Liver (tissue), 9 donors: Measurements from ENCODE around the gene SLC25A33. TPM values are rescaled to one million over a fixed set of nuclear protein-coding genes. Genes with fewer than 3 reads are reported as not detected.

Experiments used
- DNase-seq: peaks from one replicate; pipeline ENCODE4 v3.0.0-alpha.2; 2017; ENCODE audit warnings: low spot score
- H3K27ac ChIP-seq, 2 donors: one replicate each; pipeline ENCODE4 v1.7.0; 2013; ENCODE audit warnings: inconsistent platforms in 2 of 2, low read length in 2 of 2, control low read depth in 1 of 2, low read depth in 1 of 2, mild to moderate bottlenecking in 1 of 2
- H3K27me3 ChIP-seq, 4 donors: one replicate each; pipeline versions ENCODE4 v1.6.1 to v1.7.0; 2013; ENCODE audit warnings: low read length in 3 of 4, inconsistent platforms in 1 of 4, mild to moderate bottlenecking in 1 of 4, moderate library complexity in 1 of 4; ENCODE audit not compliant: control insufficient read depth in 4 of 4, insufficient read depth in 4 of 4
- H3K36me3 ChIP-seq, 4 donors: one replicate each; pipeline versions ENCODE4 v1.6.1 to v1.7.0; 2013; ENCODE audit warnings: low read length in 3 of 4, mild to moderate bottlenecking in 3 of 4, low read depth in 1 of 4, moderate library complexity in 1 of 4; ENCODE audit not compliant: control insufficient read depth in 4 of 4, insufficient read depth in 3 of 4
- H3K4me1 ChIP-seq, 4 donors: one replicate each; pipeline versions ENCODE4 v1.6.1 to v1.7.0; 2013; ENCODE audit warnings: low read length in 3 of 4, mild to moderate bottlenecking in 3 of 4, moderate library complexity in 1 of 4; ENCODE audit not compliant: control insufficient read depth in 4 of 4, insufficient read depth in 4 of 4
- H3K4me3 ChIP-seq, 3 donors: one replicate each; pipeline versions ENCODE4 v1.6.1 to v1.7.0; 2013; ENCODE audit warnings: low read length in 3 of 3, control low read depth in 1 of 3, low read depth in 1 of 3, mild to moderate bottlenecking in 1 of 3
- H3K9ac ChIP-seq, 2 donors: one replicate each; pipeline ENCODE4 v1.7.0; 2013; ENCODE audit warnings: low read length in 2 of 2, mild to moderate bottlenecking in 2 of 2, moderate library complexity in 2 of 2, control low read depth in 1 of 2, low read depth in 1 of 2
- H3K9me3 ChIP-seq, 4 donors: one replicate each; pipeline versions ENCODE4 v1.6.1 to v1.7.0; 2013; ENCODE audit warnings: low read length in 3 of 4; ENCODE audit not compliant: control insufficient read depth in 4 of 4
- ATF3 ChIP-seq: IDR thresholded peaks from 2 replicates; pipeline ENCODE4 v1.6.1; 2016; ENCODE audit warnings: antibody characterized with exemption
- CTCF ChIP-seq: fragments of 150-350 bp; IDR thresholded peaks from 2 replicates; pipeline ENCODE4 v1.5.1; 2017; ENCODE audit warnings: improper control_type of control experiment, low read depth, low read length; ENCODE audit not compliant: missing input control
- EGR1 ChIP-seq, 2 donors: IDR thresholded peaks; 2 replicates each; pipeline ENCODE4 v1.6.1; 2016 to 2018; ENCODE audit warnings: antibody characterized with exemption in 2 of 2, low read depth in 2 of 2
- FOXA1 ChIP-seq: IDR thresholded peaks from 2 replicates; pipeline ENCODE4 v1.6.1; 2016; ENCODE audit warnings: antibody characterized with exemption
- FOXA2 ChIP-seq: IDR thresholded peaks from 2 replicates; pipeline ENCODE4 v1.6.1; 2016; ENCODE audit warnings: antibody characterized with exemption
- GABPA ChIP-seq, 2 donors: IDR thresholded peaks in 1 of 2; conservative IDR thresholded peaks in 1 of 2; 2 replicates each; pipeline ENCODE4 v1.6.1; 2016; ENCODE audit warnings: antibody characterized with exemption in 2 of 2, mild to moderate bottlenecking in 1 of 2, moderate library complexity in 1 of 2
- HNF4A ChIP-seq, 2 donors: conservative IDR thresholded peaks; 2 replicates each; pipeline ENCODE4 v1.6.1; 2016; ENCODE audit warnings: antibody characterized with exemption in 2 of 2, mild to moderate bottlenecking in 2 of 2
- HNF4G ChIP-seq: IDR thresholded peaks from 2 replicates; pipeline ENCODE4 v1.6.1; 2016; ENCODE audit warnings: antibody characterized with exemption
- JUND ChIP-seq, 2 donors: IDR thresholded peaks; 2 replicates each; pipeline ENCODE4 v1.6.1; 2016; ENCODE audit warnings: antibody characterized with exemption in 2 of 2
- MAX ChIP-seq: IDR thresholded peaks from 2 replicates; pipeline ENCODE4 v1.6.1; 2016; ENCODE audit warnings: antibody characterized with exemption
- NR2F2 ChIP-seq: IDR thresholded peaks from 2 replicates; pipeline ENCODE4 v1.6.1; 2016; ENCODE audit warnings: antibody characterized with exemption
- RAD21 ChIP-seq, 2 donors: IDR thresholded peaks; 2 replicates each; pipeline ENCODE4 v1.6.1; 2016; ENCODE audit warnings: antibody characterized with exemption in 2 of 2, mild to moderate bottlenecking in 2 of 2
- REST ChIP-seq: IDR thresholded peaks from 2 replicates; pipeline ENCODE4 v1.6.1; 2016; ENCODE audit warnings: antibody characterized with exemption, mild to moderate bottlenecking
- RXRA ChIP-seq, 2 donors: IDR thresholded peaks; 2 replicates each; pipeline ENCODE4 v1.6.1; 2017 to 2018; ENCODE audit warnings: antibody characterized with exemption in 2 of 2, mild to moderate bottlenecking in 1 of 2
- SP1 ChIP-seq: IDR thresholded peaks from 2 replicates; pipeline ENCODE4 v1.6.1; 2018; ENCODE audit warnings: antibody characterized with exemption, mild to moderate bottlenecking
- TAF1 ChIP-seq: conservative IDR thresholded peaks from 2 replicates; pipeline ENCODE4 v1.6.1; 2016; ENCODE audit warnings: antibody characterized with exemption, mild to moderate bottlenecking
- YY1 ChIP-seq: IDR thresholded peaks from 2 replicates; pipeline ENCODE4 v1.6.1; 2016; ENCODE audit warnings: antibody characterized with exemption, mild to moderate bottlenecking
- ZBTB33 ChIP-seq: IDR thresholded peaks from 2 replicates; pipeline ENCODE4 v1.6.1; 2016; ENCODE audit warnings: antibody characterized with exemption
- WGBS: extraction: QIAGEN DNeasy Blood & Tissue Kit; methylation state at CpG from one replicate; pipeline ENCODE4 v1.1.7; 2013; 5-methylcytosine and 5-hydroxymethylcytosine counted together
- polyA plus RNA-seq, 2 donors: library from polyadenylated mRNA; stranded (reverse) in 1 of 2; unstranded in 1 of 2; fragments of 200-250 nt in 1 of 2; fragments of >200 nt in 1 of 2; fragmentation: Nextera tagmentation in 1 of 2; extraction: Ambion mirVana in 1 of 2; gene quantifications; one replicate each; pipeline versions ENCODE4 v1.2.1 to v1.2.3, GENCODE V29; 2013 to 2015
- total RNA-seq, 2 donors: library from RNA; depleted of rRNA; stranded (reverse); fragments of >200 nt; gene quantifications; one replicate each; pipeline ENCODE4 v1.2.3, GENCODE V29; 2014
- donor health status: healthy.
- donor health status: healthy.
- donor health status: healthy.
- donor health status: healthy.
- donor health status: healthy.

The SLC25A33 gene
- total and polyA plus RNA-seq, 4 donors: 6.9 to 19.1 (median 10.7) TPM

GRCh38 chr1:9558946-9559545 is 19.8 kb downstream of the SLC25A33 start:
- no peaks in the 10 kb centered on the region for H3K9me3 ChIP-seq
- H3K27ac ChIP-seq: no peak overlapping the region
- TF ChIP-seq REST (no peak), JUND (IDR thresholded peaks at IDR 0.05) (no peak), HNF4A (conservative IDR thresholded peaks at IDR 0.05) (no peak), YY1 (no peak), FOXA2 (no peak), GABPA (IDR thresholded peaks at IDR 0.05 in 1 of 2, conservative IDR thresholded peaks at IDR 0.05 in 1 of 2) (no peak), ZBTB33 (no peak), NR2F2 (no peak), SP1 (no peak), ATF3 (no peak), EGR1 (IDR thresholded peaks at IDR 0.05; ENCODE audit: low read depth in 2 of 2) (no peak), RAD21 (IDR thresholded peaks at IDR 0.05) (no peak), MAX (no peak), TAF1 (no peak), CTCF (no peak), HNF4G (no peak), FOXA1 (no peak), RXRA (IDR thresholded peaks at IDR 0.05) (no peak)
- H3K27me3 ChIP-seq: no peaks in the 10 kb centered on the region
- H3K4me3 ChIP-seq: no peak overlapping the region
- no peak for DNase-seq
- no peak overlapping the region for H3K9ac ChIP-seq
- peaks cover 6 to 9% (median 7%) of the 10 kb centered on the region in 4 donors for H3K36me3 ChIP-seq
- H3K4me1 ChIP-seq: peaks cover under 1 to 28% (median 17%) of the 10 kb centered on the region in 4 donors
- 92% methylated on average over 11 of the region's 11 CpGs for WGBS
